Type B pancreatic cell (in vitro differentiated cells): ENCODE results near the gene FRMD4A. TPM values are rescaled to one million over a fixed set of nuclear protein-coding genes. Genes with fewer than 3 reads are reported as not detected.
A peak's percentile ranks its signal among the peaks of the same experiment; 100 is the strongest.

Experiments
- DNase-seq: peaks from one replicate; pipeline ENCODE4 v3.0.0; 2021; ENCODE audit warnings: mixed read lengths; ENCODE audit not compliant: unreplicated experiment; ENCODE audit errors: extremely low spot score
- H3K27ac Mint-ChIP-seq: 2 replicates; pipeline ENCODE4 v1.8.0; 2021; ENCODE audit warnings: mild to moderate bottlenecking, mixed read lengths
- H3K27me3 Mint-ChIP-seq: 2 replicates; pipeline ENCODE4 v1.8.0; 2021; ENCODE audit warnings: mixed read lengths
- H3K36me3 Mint-ChIP-seq: 2 replicates; pipeline ENCODE4 v1.8.0; 2021; ENCODE audit warnings: mixed read lengths
- H3K4me1 Mint-ChIP-seq: one replicate; pipeline ENCODE4 v1.8.0; 2021; ENCODE audit warnings: mixed read lengths; ENCODE audit not compliant: unreplicated experiment
- H3K4me3 Mint-ChIP-seq: 2 replicates; pipeline ENCODE4 v1.8.0; 2021; ENCODE audit warnings: mild to moderate bottlenecking, mixed read lengths
- H3K9me3 Mint-ChIP-seq: 2 replicates; pipeline ENCODE4 v1.8.0; 2021; ENCODE audit warnings: mixed read lengths
- CTCF ChIP-seq: fragments of 200-600 bp; sonication (generic); conservative IDR thresholded peaks from 2 replicates; pipeline ENCODE4 v1.5.0; 2021; ENCODE audit warnings: antibody characterized with exemption, mild to moderate bottlenecking
- total RNA-seq: library from RNA; stranded (reverse); gene quantifications from 2 replicates; pipeline ENCODE4 v1.2.1, GENCODE V29; 2021; ENCODE audit warnings: low replicate concordance

The FRMD4A gene
- total RNA-seq, 1 donor from 2014 or later: 88.9 TPM

DNA sequence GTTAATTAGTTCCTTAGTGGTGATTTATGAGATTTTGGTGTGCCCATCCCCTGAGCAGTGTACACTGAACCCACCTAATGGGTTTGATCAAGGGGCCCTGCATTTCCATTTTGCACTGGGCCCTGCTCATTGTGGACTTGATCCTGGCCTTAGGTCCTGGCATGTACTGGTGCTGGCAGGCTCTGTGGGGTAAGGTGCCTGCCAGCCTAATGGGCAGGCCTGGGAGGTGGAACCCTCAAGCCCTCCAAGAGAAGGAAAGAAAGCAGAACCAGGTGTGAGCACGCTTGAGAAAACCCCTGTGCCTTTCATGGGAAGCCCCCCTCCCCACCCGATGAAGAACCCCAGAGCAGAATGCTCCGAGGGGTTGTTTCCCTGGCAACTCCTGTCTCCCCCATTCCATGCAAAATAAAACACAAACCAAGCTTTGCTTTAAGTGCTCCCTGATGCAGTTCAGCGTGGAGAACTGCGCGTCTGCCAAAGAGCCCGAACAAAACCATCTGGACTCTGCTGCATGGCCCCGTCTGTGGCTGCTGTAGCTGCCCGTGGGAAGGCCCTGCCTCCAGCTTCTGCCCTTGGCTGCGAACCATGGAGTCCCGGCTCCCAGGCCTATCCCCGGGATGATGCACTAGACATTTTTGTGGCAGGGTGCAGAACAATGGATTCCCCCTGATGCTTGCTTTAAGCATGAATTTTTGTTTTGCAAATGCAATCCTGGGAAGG, 620.6 kb downstream of the FRMD4A start:
- H3K27me3 Mint-ChIP-seq: no peaks in the 10 kb centered on the region
- TF ChIP-seq CTCF: no peak
- peaks cover 85% of the 10 kb centered on the region for H3K4me1 Mint-ChIP-seq
- DNase-seq: no peak
- H3K36me3 Mint-ChIP-seq: peaks cover 8% of the 10 kb centered on the region
- no peaks in the 10 kb centered on the region for H3K9me3 Mint-ChIP-seq
- H3K4me3 Mint-ChIP-seq: peak overlapping the region; percentile 49
- H3K27ac Mint-ChIP-seq: peak overlapping the region; percentile 92

DNA sequence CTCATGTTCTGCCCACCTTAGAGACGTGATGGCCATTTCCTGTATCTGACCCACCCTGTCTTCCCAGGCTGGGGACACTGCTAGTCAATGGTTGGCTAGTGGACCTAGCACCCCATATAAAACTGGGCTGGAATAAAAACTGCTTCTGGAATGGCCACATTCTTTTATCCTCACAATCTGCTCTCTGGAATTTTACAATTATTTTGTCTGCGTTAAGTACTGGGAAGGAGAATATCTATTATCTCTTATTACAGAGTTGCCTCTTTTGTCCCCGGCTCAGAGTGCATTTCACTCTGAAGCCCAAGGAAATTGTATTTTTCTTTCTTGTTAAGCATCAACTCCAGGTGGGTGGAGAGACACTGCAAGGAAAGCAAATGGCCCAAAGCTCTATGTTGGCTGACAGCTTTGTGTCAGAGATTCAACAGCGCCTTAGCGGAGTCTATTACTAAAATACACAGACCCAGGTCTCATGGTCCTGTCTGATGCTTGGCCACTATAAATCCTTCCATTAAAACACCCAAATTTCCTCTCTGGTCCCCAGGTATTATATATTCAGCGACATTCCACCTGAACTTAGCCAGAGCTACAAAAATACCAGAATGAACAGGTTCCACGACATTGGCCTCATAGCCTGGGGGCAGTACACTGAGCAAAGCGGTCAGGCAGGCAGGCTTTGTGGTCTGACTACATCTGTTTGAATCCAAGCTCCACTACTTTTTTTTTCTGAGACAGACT, 622.3 kb downstream of the FRMD4A start:
- H3K27ac Mint-ChIP-seq: peak overlapping the region; percentile 92
- TF ChIP-seq CTCF: no peak
- no peaks in the 10 kb centered on the region for H3K27me3 Mint-ChIP-seq
- H3K4me1 Mint-ChIP-seq: peaks cover 94% of the 10 kb centered on the region
- no peak for DNase-seq
- H3K9me3 Mint-ChIP-seq: no peaks in the 10 kb centered on the region
- peaks cover 20% of the 10 kb centered on the region for H3K36me3 Mint-ChIP-seq
- H3K4me3 Mint-ChIP-seq: peak overlapping the region; percentile 97

- H3K36me3 Mint-ChIP-seq: peaks cover 25% of the 10 kb centered on the region
- no peak for TF ChIP-seq CTCF
- H3K4me1 Mint-ChIP-seq: peaks cover 94% of the 10 kb centered on the region
- DNase-seq: peak; percentile 77
- peak overlapping the region; percentile 92 for H3K27ac Mint-ChIP-seq
- peak overlapping the region; percentile 97 for H3K4me3 Mint-ChIP-seq
- H3K9me3 Mint-ChIP-seq: no peaks in the 10 kb centered on the region
- no peaks in the 10 kb centered on the region for H3K27me3 Mint-ChIP-seq
These were observed 623.4 kb downstream of the FRMD4A start for GRCh38 chr10:13707156-13707881.

DNA sequence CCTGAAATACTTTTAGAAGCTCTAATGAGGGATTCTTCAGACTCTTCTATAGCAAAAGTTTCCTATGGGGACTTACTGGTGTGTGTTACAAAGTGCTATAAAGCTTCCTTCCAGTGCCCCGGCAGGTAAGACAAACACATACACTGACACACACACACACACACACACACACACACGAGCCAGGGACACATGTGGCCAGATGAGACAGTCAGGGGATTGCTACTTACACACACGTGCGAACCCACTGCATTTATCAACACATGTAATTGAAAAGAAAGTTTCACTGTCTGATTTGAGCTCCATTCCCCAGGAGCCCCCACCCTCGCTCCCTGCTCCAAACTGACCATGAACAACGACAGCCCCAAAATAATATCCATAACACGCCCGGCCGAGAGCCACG, 624.1 kb downstream of the FRMD4A start:
- H3K36me3 Mint-ChIP-seq: peaks cover 29% of the 10 kb centered on the region
- no peak for DNase-seq

More for the DNA sequence above, 624.1 kb downstream of the FRMD4A start:
- Mint-ChIP-seq H3K4me3 (peak overlapping the region; percentile 97), H3K27me3 (no peaks in the 10 kb centered on the region), H3K4me1 (peaks cover 92% of the 10 kb centered on the region), H3K9me3 (no peaks in the 10 kb centered on the region), H3K27ac (peak overlapping the region; percentile 92)
- no peak for TF ChIP-seq CTCF
